K562 (cell line): ENCODE measurements around the gene DOCK7. TPM values are rescaled to one million over a fixed set of nuclear protein-coding genes. Genes with fewer than 3 reads are reported as not detected.
A peak's percentile ranks its signal among the peaks of the same experiment; 100 is the strongest.

Source experiments
- C11orf30 ChIP-seq: fragments of 450-650 bp; IDR thresholded peaks from 2 replicates; pipeline ENCODE4 v1.6.1; 2016; ENCODE audit warnings: low read depth, mild to moderate bottlenecking
- FUS ChIP-seq: fragments of 200-400 bp; formaldehyde crosslinking; optimal IDR thresholded peaks from 2 replicates; pipeline ENCODE3; 2017; ENCODE audit warnings: low read depth, low read length
- HNRNPH1 ChIP-seq: fragments of 200-400 bp; formaldehyde crosslinking; optimal IDR thresholded peaks from 2 replicates; pipeline ENCODE3; 2017; ENCODE audit warnings: low read depth, mild to moderate bottlenecking, low read length, moderate library complexity
- HNRNPL ChIP-seq: fragments of 200-400 bp; formaldehyde crosslinking; IDR thresholded peaks from 2 replicates; pipeline ENCODE4 v1.6.1; 2017; ENCODE audit warnings: low read depth, mild to moderate bottlenecking, low read length
- KAT2B ChIP-seq: IDR thresholded peaks from one replicate; pipeline ENCODE4 v1.6.1; 2012; ENCODE audit warnings: low read depth, mild to moderate bottlenecking, control low read depth, inconsistent platforms, low read length, moderate library complexity
- KLF6 ChIP-seq: fragments of 250-450 bp; sonication (Bioruptor Pico); IDR thresholded peaks from 2 replicates; pipeline ENCODE4 v1.4.0; 2020; ENCODE audit warnings: mild to moderate bottlenecking, moderate library complexity, borderline replicate concordance
- RBM22 ChIP-seq: fragments of 200-400 bp; formaldehyde crosslinking; IDR thresholded peaks from 2 replicates; pipeline ENCODE4 v1.6.1; 2018; ENCODE audit warnings: low read length, low read depth; ENCODE audit not compliant: poor library complexity, severe bottlenecking
- RFX7 ChIP-seq: fragments of 250-450 bp; sonication (Bioruptor Pico); IDR thresholded peaks from 2 replicates; pipeline ENCODE4 v1.5.1; 2021; ENCODE audit warnings: mild to moderate bottlenecking
- SMAD2 ChIP-seq: fragments of 150-350 bp; IDR thresholded peaks from 2 replicates; pipeline ENCODE4 v1.6.1; 2014; ENCODE audit warnings: low read depth, mild to moderate bottlenecking, low read length
- STAT5B ChIP-seq: fragments of 250-450 bp; sonication (Bioruptor Pico); IDR thresholded peaks from 2 replicates; pipeline ENCODE4 v1.8.0; 2021; ENCODE audit warnings: mild to moderate bottlenecking, inconsistent platforms
- SUPT5H ChIP-seq: fragments of 450-650 bp; IDR thresholded peaks from 2 replicates; pipeline ENCODE4 v1.6.1; 2016
- ZBTB7A ChIP-seq: IDR thresholded peaks from 2 replicates; pipeline ENCODE4 v1.6.1; 2011; ENCODE audit warnings: low read depth, mild to moderate bottlenecking, low read length, moderate library complexity, borderline replicate concordance; ENCODE audit not compliant: control insufficient read depth
- ZBTB8A ChIP-seq: fragments of 450-650 bp; IDR thresholded peaks from 2 replicates; pipeline ENCODE4 v1.6.1; 2018; ENCODE audit warnings: mild to moderate bottlenecking, moderate library complexity; ENCODE audit not compliant: partially characterized antibody
- ZFPM2 ChIP-seq: fragments of 250-450 bp; sonication (Bioruptor Pico); IDR thresholded peaks from 2 replicates; pipeline ENCODE4 v1.5.1; 2022; ENCODE audit warnings: mild to moderate bottlenecking
- ZNF133 ChIP-seq: fragments of 250-450 bp; sonication (Bioruptor Pico); IDR thresholded peaks from 2 replicates; pipeline ENCODE4 v1.4.0; 2020; ENCODE audit warnings: mild to moderate bottlenecking
- ZNF695 ChIP-seq: fragments of 450-650 bp; formaldehyde crosslinking; IDR thresholded peaks from 2 replicates; pipeline ENCODE4 v1.4.0; 2020; ENCODE audit warnings: mild to moderate bottlenecking, moderate library complexity
- polyA plus RNA-seq, 8 experiments: library from polyadenylated mRNA; depleted of rRNA in 4 of 8; stranded (reverse) in 5 of 8; unstranded in 3 of 8; fragments of >200 nt; fragmentation: Nextera tagmentation in 2 of 8; fragmentation: Illumina TruSeq in 1 of 8; extraction: Ambion mirVana in 2 of 8; extraction: Trizol in 1 of 8; gene quantifications; 2 replicates each; pipeline versions ENCODE4 v1.2.1 to v1.2.3, GENCODE V29; 2011 to 2014; ENCODE audit warnings: inconsistent platforms in 1 of 8, missing spikeins in 1 of 8
- total RNA-seq, 7 experiments: library from RNA; depleted of rRNA in 6 of 7; stranded (reverse); fragments of >200 nt in 6 of 7; fragmentation: Illumina TruSeq in 2 of 7; extraction: Trizol in 2 of 7; gene quantifications; 2 replicates each; pipeline versions ENCODE4 v1.2.1 to v1.2.3, GENCODE V29; 2011 to 2021; ENCODE audit warnings: low replicate concordance in 1 of 7
- TF ChIP-seq, protein P1 (sequence below): fragments of 250-450 bp; sonication (Bioruptor Pico); IDR thresholded peaks from 2 replicates; pipeline ENCODE4 v1.4.0; 2020; ENCODE audit warnings: mild to moderate bottlenecking
- TF ChIP-seq, protein P2 (sequence below): sonication (generic); IDR thresholded peaks from 2 replicates; pipeline ENCODE4 v1.6.1; 2016
- TF ChIP-seq, protein P3 (sequence below): fragments of 250-450 bp; sonication (Bioruptor Pico); IDR thresholded peaks from 2 replicates; pipeline ENCODE4 v1.9.0; 2021; ENCODE audit warnings: mild to moderate bottlenecking, inconsistent platforms
- TF ChIP-seq, protein P4 (sequence below), 2 experiments: fragments of 250-450 bp in 1 of 2; fragments of 450-650 bp in 1 of 2; sonication (Bioruptor Pico) in 1 of 2; IDR thresholded peaks; 2 replicates each; pipeline versions ENCODE4 v1.6.1 to v1.8.0; 2016 to 2021; ENCODE audit warnings: mild to moderate bottlenecking in 2 of 2, moderate library complexity in 2 of 2, missing compliant biosample characterization in 1 of 2, missing genetic modification characterization in 1 of 2
- TF ChIP-seq, protein P5 (sequence below): fragments of 450-650 bp; IDR thresholded peaks from 2 replicates; pipeline ENCODE4 v1.7.0; 2016; ENCODE audit warnings: borderline replicate concordance

Gene DOCK7
- total and polyA plus RNA-seq, 9 of the 15 experiments (the other 6 are each of a cell fraction or from before 2014, with no cell fraction given), result 4.9 to 35.1 (median 12.6) TPM

DNA sequence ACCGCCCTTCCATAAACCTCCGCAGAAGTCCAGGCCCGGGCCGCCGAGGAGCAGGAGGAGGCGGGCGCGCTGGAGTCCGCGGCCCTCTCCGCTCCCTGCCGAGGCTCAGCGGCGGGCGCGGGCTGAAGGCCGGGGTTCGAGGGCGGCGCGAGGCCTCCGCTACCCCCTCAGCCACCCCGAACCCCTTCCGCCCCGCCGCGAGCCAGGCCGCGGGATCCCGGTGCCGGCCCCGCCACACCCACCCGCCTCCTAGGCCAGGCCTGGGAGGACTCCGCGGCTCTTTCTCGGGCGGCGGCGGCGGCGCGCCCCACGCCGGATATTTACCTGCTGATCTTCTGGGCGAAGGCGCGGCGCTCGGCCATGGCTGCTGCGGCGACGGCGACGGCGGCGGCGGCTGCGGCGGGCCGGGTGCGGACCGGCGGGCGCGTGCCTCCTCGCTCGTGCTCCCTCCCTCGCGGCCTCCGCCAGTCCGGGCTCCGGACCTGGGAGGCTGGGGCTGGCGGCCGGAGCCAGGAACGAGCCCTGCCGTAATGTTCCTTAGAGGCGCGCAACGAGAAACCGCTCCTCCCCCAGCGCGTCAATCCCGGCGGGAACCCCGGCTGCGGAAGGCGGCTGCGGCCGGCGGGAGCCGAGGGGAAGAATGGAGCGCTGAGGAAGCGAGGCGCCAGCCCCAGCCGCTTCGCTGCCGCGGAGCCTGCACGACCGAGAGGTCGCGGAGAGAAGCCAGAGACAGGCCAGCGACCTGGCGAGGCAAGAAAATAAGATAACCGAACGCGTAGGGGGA lies at the start of gene DOCK7 (continued):
- no peak for TF ChIP-seq ZNF695 (CRISPR knock-in tag)
- TF ChIP-seq, protein P1, sequence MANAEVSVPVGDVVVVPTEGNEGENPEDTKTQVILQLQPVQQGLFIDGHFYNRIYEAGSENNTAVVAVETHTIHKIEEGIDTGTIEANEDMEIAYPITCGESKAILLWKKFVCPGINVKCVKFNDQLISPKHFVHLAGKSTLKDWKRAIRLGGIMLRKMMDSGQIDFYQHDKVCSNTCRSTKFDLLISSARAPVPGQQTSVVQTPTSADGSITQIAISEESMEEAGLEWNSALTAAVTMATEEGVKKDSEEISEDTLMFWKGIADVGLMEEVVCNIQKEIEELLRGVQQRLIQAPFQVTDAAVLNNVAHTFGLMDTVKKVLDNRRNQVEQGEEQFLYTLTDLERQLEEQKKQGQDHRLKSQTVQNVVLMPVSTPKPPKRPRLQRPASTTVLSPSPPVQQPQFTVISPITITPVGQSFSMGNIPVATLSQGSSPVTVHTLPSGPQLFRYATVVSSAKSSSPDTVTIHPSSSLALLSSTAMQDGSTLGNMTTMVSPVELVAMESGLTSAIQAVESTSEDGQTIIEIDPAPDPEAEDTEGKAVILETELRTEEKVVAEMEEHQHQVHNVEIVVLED, result no peak
- no peak for TF ChIP-seq KLF6 (CRISPR knock-in tag)
- TF ChIP-seq, protein P2, sequence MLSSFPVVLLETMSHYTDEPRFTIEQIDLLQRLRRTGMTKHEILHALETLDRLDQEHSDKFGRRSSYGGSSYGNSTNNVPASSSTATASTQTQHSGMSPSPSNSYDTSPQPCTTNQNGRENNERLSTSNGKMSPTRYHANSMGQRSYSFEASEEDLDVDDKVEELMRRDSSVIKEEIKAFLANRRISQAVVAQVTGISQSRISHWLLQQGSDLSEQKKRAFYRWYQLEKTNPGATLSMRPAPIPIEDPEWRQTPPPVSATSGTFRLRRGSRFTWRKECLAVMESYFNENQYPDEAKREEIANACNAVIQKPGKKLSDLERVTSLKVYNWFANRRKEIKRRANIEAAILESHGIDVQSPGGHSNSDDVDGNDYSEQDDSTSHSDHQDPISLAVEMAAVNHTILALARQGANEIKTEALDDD, result no peak
- TF ChIP-seq SUPT5H, result no peak
- TF ChIP-seq RFX7, result no peak
- TF ChIP-seq ZBTB8A, result no peak
- TF ChIP-seq STAT5B, result no peak
- no peak for TF ChIP-seq RBM22
- no peak for TF ChIP-seq SMAD2
- TF ChIP-seq KAT2B, result no peak
- TF ChIP-seq HNRNPH1, result no peak
- TF ChIP-seq C11orf30, result no peak
- TF ChIP-seq FUS, result no peak
- TF ChIP-seq, protein P3, sequence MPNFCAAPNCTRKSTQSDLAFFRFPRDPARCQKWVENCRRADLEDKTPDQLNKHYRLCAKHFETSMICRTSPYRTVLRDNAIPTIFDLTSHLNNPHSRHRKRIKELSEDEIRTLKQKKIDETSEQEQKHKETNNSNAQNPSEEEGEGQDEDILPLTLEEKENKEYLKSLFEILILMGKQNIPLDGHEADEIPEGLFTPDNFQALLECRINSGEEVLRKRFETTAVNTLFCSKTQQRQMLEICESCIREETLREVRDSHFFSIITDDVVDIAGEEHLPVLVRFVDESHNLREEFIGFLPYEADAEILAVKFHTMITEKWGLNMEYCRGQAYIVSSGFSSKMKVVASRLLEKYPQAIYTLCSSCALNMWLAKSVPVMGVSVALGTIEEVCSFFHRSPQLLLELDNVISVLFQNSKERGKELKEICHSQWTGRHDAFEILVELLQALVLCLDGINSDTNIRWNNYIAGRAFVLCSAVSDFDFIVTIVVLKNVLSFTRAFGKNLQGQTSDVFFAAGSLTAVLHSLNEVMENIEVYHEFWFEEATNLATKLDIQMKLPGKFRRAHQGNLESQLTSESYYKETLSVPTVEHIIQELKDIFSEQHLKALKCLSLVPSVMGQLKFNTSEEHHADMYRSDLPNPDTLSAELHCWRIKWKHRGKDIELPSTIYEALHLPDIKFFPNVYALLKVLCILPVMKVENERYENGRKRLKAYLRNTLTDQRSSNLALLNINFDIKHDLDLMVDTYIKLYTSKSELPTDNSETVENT (CRISPR knock-in tag), result peak; percentile 53; the same call in 1 of the 2 replicates
- TF ChIP-seq, protein P4, sequence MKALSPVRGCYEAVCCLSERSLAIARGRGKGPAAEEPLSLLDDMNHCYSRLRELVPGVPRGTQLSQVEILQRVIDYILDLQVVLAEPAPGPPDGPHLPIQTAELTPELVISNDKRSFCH (CRISPR knock-in tag; IDR thresholded peaks at IDR 0.05), result no peak
- TF ChIP-seq, protein P4 (tag; IDR thresholded peaks at IDR 0.05), result no peak
- no peak for TF ChIP-seq ZFPM2 (CRISPR knock-in tag)
- TF ChIP-seq ZBTB7A, result peak; percentile 12; the same call in 1 of the 2 replicates
- TF ChIP-seq, protein P5, sequence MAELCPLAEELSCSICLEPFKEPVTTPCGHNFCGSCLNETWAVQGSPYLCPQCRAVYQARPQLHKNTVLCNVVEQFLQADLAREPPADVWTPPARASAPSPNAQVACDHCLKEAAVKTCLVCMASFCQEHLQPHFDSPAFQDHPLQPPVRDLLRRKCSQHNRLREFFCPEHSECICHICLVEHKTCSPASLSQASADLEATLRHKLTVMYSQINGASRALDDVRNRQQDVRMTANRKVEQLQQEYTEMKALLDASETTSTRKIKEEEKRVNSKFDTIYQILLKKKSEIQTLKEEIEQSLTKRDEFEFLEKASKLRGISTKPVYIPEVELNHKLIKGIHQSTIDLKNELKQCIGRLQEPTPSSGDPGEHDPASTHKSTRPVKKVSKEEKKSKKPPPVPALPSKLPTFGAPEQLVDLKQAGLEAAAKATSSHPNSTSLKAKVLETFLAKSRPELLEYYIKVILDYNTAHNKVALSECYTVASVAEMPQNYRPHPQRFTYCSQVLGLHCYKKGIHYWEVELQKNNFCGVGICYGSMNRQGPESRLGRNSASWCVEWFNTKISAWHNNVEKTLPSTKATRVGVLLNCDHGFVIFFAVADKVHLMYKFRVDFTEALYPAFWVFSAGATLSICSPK, result no peak
- no peak for TF ChIP-seq ZNF133 (CRISPR knock-in tag)
- TF ChIP-seq HNRNPL, result no peak
